GM19468 (cell line): ENCODE results near the gene BCAR3.
"Not testable (repeated sequence)": the region's sequence is repeated elsewhere in the genome, so short reads cannot be mapped to it uniquely, and the experiment has no call there.

Experiments
- ATAC-seq: cut with Tn5 transposase; IDR thresholded peaks from one replicate; pipeline ENCODE4 v1.9.1; 2021; ENCODE audit warnings: mild to moderate bottlenecking, moderate library complexity, moderate number of reproducible peaks; ENCODE audit not compliant: unreplicated experiment; ENCODE audit errors: extremely low read depth

The BCAR3 gene

DNA sequence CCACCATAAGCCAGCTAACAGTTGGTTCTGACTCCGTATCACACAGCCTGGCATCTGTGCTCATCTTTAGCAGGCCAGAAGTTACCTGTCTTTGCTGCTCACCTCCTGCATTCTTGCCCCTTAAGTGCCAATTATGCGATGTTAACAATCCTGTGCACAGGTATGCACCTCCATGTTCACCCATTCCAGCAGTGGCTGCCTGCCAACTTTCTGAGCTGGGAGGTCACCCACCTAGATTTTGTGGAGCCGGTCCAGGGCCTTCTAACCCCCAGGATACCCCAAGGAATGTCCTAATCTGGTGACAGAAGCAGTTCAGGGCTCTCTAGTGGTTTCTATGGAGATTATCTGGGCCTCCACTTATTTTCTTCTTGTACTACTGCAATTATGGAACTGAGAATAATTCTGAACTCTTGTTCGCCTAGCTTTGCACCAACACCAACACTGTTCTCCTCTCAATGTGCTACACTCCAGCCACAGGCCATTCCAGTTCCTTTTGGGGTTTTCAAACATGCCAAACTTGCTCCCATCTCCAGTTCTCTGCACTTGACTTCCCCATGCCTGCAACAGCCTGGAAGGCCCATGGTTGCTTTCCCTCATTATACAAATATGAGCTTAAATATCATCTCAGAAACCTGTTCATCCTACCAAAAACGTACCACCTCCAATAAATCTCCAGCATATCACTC is 9.0 kb downstream of the BCAR3 start:
- ATAC-seq = no peak

DNA sequence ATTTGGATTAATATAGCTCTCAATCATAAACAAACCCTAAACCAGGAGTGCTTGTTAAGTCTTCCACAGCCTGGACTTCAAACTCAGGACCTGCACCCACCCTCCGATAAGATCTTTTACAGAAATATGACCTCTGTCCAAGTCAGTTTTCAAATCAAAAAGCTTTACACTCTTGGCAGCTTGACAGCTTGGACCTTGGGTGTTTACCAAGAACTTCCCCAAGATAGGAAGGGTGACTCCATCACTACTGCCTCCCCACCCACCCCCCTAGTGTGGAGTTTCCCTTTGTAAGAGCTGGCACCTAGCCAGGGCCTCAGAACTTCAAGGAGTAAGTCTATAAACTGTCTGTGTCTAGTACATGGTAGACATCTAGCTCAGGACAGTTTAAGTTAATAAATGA is 9.6 kb downstream of the BCAR3 start:
- no peak for ATAC-seq

DNA sequence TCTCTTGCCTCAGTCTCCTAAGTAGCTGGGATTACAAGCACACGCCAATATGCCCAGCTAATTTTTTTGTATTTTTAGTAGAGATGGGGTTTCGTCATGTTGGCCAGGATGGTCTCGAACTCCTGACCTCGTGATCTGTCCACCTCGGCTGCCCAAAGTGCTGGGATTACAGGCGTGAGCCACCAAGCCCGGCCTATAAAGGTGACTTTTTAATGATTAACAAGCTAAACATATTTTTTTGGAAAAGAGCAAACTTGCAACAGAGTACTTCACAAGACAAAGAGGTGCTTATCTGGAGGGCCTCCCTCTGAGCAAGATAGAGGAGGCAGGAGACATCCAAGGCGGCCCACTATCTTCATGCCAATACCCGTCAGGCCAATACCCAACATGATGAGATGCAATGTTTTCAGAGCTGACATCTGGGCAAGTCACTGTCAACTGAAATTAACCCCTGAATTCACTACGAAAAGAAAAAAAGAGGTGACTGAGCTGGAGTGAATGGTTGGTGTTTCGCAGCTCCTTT is 10.5 kb downstream of the BCAR3 start:
- no peak for ATAC-seq

DNA sequence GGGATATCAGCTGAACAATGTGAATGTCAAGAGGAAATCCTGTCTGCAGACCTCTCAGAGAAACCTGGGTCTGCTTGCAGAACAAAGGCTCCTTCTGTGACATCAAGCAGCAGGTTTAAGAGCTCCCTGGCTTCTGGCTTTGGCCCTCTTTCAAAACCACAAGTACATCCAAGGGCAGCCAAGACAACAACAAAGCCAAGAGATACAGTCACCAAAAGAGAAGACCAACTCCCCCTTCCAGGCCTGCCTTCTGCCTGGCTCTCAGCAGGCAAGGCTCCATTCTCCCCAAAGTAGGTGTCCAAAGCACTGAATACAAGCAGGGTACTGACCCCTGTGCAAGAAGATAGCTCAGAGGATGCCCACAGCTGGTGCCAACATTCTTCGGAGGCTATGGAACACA is 11.5 kb downstream of the BCAR3 start:
- ATAC-seq = no peak

DNA sequence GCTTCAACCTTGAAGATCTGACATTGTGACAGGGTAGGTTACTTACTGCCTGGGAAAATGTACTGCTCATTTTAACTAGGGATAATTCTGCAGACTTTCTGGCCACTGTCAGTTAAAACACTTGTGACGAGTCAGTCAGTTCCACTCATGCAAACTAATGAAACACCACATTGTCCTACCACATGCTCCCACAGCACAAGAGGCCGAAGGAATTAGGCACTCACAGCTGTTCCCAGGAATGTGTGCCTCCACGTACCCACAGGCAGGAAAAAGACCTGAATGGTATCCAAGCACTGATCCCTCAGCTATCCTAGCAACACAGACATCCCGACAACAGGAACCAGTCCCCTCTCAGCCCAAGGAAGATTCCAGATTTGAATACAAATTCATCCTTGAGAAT is 12.3 kb downstream of the BCAR3 start:
- no peak for ATAC-seq

DNA sequence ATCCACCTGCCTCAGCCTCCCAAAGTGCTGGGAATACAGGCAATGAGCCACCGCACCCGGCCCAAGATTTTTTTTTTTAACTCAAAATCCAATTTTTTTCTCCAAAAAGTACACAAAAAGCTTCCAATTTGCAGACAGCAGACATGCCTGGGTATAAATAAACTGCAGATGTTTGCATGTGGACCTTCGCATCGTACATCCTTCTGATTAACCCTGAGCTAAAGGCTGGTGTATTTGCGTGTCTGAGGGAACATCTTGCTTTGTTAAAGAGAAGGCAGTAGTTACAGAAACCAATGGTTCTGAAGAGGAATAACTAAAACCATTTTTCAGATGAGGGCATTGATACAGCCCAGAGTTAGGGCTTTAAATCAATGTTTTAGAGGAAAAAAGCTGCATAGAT is 12.7 kb downstream of the BCAR3 start:
- no peak for ATAC-seq

DNA sequence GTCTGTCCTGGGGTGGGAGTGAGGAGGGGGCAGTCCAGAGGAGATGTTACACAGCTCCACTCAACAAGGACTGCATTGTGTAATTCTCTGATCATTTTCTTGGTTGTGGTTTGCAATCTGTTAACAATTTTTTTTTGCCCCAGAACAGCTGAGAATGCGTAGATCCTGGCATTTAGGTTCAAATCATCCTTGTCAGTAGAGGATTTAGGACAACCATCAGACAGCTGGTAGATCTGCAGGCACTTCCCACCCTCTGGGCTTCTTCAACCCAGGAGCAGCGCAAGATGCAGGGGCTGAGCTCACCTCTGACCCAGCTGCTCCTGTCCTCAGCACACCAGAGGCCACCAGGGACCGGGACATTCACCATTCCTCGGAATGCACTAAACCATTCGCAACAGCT is 13.5 kb downstream of the BCAR3 start:
- no peak for ATAC-seq

DNA sequence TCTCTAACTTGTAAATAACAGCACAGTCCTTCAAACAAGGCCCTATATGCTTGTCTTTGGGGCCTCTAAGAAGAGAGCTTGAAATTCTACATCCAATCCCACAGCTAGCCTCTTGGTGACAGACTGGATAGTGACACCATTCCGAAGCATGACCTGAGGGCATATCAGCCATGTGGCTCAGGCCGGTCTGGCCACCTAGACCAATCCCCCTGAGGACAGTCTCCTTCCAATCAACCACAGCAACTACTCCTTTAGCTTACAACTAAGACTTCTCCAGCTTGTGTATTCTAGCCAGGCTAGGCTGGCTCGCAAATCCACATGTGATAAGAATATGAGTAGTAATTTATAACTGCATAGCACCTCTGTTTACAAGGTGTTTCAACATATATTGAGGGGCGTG is 14.0 kb downstream of the BCAR3 start:
- ATAC-seq = no peak

DNA sequence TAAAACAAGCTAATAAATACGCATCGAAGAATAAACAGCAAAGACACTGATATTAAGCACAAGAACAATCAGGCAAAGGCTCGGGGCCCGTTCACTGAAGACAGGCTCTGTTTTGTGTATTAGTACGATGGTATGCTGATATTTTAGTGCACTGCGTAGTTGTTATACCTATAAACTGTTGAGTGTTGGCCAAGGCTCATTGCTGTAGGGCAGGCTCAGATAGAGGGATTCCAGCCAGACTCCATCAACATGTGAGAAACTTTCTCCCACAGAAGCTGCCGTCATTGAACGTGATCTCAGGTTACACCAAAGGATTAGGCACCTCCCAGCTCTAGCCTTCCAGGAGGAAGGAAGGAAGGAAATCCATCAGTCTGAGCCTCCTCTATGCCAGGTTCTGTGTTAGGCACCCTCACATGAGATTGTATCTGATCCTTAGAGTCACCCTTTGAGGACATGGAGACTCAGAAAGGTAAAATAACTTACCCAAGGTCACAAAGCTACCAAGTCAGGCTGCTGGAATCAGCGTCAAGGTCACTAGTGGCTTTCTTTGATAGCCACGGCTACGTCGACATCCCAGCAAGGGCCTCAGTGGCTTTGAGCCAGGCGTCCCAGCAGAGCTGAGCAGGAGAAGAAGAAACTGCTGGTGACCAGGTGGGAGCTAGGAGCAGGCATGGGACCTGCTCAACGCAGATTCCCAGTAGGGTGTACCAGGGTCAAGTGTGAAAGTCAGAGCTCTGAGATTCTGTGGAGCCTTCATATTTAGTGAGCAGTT is 14.8 kb downstream of the BCAR3 start:
- no peak for ATAC-seq

DNA sequence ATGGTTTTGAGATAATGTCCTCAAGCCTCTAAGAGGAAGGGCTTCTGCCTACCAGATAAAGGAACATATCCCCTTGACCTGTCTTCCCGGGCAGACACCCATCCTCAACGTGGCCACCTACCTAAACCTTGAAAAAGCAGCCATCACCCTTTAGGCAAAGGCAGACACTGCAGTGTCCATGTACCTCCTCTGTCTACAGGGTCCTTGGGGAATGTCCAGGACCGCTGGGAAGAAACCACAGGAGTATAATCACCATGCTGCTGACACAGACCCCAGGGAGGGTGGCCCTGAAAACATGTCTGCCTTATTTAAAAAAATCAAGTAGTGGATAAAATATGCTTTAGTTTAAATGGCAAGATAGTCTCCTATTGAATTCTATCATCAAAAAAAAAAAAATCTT is 16.6 kb downstream of the BCAR3 start:
- no peak for ATAC-seq

DNA sequence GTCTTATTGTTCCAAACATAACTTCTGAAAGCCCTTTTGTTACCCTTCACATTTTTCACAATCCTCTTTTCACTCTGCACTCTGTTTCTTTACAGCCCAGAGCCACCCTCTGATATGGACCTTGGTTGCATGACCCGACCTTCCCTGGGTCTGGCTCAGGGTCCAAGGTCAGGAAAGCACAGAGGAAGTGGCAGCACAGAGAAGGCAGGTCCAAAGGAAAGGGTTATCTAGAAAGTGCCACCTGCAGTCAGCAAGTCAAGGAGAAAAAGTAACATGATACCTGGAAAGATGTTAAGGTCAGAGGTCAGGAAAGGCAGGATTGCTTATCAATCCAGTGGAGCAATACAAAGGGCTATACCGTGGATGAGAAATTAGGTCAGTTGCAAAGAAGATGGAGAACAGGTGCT is 18.4 kb downstream of the BCAR3 start:
- no peak for ATAC-seq

DNA sequence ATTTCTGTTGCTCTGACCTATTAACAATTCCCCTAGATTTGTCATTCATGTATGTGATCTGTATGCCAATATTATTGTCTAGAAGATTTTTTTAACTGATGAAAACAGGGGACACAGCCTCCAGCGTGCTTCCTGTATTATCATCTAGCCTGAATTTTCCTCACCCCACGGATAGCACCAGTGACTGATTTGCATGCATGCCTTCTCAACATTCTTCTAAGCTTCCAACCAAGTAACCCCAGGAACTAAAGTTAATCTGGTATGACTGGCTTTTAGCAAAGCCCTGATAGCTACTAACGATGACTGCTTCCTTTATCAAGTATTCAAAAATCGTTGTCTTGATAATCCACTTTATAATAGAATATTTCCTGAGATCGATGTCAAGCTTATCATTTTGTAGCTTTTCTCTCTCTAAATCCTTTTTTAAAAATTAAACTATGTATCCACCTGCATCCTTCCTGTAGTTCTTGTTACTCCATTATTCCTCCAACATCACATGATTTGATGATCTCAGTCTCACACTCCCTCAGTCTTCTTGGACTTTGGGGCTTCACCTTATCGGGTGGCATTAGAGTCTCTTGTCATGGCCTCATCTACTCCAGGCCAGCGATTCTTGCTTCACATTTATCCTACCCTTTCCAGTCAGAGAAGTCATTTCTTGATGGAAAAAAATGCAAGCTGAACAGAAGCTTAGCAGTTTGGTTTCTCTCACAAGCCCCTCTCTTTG is 19.0 kb downstream of the BCAR3 start:
- no peak for ATAC-seq

DNA sequence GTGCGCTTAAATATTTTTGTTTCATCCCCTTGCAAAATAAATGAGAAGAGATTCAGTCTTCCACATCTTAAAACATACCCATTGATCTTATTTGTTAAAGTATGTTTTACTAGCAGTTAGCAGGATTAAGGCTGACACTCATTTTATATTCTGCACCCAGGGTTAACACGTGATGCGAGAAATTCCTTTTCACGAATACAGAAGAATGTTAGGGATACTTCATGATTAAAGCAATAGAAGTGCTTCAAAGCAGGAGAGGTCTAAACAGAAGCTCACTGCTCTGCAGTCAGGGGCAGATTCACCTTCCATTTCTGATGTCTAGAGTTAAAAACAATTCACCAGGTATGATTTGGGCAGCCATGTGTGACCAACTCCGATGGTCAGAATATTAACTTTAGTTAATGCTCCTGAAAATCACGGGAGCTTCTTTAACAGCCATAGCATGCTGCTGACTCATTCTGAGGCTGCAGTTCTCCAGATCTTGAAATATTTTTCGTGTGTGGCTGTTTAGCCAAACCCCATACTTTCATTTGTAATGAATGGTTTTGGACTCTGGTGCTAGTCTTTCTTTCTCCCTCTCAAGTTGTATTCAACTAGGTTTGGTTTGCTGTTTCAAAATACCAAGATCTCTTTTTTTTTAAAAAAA is 19.7 kb downstream of the BCAR3 start:
- ATAC-seq = no peak

DNA sequence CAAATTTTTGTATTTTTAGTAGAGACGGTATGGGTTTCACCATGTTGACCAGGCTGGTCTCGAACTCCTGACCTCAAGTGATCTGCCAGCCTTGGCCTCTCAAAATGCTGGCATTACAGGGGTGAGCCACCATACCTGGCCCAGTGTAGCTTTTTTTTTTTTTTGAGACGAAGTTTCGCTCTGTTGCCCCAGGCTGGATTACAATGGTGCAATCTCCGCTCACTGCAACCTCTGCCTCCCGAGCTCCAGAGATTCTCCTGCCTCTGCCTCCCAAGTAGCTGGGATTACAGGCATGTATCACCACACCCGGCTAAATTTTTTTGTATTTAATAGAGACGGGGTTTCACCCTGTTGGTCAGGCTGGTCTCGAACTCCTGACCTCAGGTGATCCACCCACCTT is 20.3 kb downstream of the BCAR3 start:
- not testable (repeated sequence) for ATAC-seq

DNA sequence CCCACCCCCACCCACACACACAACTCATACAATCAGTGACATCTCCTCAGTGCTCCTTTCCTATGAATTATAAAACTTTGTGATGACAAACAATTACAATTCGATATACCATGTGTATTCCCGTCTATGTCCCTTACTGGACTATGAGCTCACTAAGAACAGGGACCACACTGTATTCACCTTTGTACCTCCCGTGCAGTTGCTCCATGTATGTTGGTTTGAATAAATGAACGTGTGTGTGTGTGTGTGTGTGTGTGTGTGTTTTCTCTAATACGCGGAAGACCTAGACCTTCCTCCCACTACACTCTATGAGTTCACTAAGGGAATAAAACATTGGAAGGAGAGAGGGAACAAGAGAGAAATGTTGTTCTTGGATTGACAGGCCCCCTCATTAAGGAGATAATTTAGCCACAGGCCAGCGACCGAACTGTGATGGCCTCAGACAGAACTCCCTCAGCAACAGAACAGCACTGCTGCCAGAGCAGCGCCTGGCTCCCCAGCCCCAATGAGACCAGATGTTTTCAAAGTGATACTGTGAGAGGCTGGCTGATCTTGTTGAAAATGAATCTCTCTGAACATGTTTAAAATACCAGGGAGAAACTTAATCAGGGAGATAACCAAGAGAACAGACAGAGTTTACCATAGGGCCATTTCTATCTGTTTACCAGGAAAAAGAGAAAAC is 21.7 kb downstream of the BCAR3 start:
- no peak for ATAC-seq

DNA sequence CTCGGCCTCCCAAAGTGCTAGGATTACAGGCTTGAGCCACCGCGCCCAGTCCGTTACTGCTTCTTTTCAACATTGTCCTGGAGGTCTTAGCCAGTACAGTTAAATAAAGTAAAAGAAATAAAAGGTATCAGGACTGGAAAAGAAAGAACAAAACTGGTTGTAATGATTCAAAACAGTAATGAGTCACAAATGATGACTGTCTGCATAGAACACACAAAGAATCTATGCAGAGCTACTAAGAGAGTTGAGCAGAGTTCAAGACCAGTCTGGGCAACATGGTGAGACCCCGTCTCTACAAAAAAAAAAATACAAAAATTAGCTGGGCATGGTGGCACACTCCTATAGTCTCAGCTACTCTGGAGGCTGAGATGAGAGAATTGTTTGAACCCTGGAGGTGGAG is 23.4 kb downstream of the BCAR3 start:
- ATAC-seq = no peak

DNA sequence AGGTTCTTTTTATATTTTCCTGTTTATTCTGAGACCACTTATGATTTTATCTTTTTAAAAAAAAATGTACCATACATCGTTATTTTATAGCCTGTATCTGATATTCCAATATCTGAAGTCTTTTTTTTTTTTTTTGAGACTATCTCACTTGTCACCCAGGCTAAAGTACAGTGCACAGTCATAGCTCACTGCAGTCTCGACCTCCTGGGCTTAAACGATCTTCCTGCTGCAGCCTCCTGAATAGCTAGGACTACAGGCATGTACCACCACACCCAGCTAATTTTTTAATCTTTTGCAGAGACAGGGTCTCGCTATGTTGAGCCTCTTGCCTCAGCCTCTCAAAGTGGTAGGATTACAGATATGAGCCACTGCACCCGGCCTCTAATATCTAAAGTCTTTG is 25.1 kb downstream of the BCAR3 start:
- ATAC-seq = no peak

DNA sequence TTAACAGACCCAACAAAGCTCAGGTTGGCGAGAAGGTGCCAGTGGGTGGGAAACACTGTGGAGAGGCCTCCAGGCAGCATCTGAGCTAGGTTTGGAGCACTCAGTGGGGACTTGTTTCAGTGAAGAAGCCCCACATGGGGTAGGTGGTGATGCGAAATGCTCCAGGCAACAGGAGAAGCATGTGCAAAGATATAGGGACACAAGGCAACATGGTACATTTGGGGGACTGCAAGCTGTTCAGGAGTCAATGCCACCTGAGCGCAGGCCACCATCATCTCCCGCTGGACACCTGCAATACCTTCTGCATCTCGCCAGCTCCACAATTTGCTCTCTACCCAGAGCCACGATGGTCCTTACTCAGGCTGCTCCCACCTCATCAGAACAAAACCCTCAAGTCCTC is 28.0 kb downstream of the BCAR3 start:
- no peak for ATAC-seq

DNA sequence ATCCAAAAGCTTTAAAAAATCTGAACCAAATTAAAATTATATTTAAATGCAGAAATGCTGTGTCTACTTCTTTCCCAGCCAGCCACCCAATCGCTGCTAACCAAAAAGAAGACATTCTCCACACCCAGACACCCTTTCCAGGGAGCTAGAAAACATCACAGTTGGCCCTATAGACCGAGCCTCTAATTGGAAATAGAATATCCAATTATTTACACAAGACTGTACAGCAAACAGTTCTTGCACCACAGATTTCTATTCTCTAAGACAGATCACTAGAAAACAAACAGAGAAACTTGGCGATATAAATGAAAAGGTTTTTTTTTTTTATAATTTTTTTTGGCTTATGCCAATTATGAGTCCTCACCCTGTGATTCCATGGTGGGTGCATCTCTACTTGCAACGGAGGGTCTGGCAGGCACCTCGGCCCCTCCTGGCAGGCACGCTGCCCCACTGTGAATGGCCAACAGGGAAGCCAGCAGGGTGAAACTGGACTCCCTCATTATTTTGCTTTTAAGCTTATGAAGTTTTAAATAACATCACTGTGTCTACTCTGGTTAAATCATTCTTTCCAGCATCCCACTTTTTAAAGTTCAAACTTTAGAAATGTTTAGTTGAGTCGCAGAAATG is 29.2 kb downstream of the BCAR3 start:
- ATAC-seq = no peak

DNA sequence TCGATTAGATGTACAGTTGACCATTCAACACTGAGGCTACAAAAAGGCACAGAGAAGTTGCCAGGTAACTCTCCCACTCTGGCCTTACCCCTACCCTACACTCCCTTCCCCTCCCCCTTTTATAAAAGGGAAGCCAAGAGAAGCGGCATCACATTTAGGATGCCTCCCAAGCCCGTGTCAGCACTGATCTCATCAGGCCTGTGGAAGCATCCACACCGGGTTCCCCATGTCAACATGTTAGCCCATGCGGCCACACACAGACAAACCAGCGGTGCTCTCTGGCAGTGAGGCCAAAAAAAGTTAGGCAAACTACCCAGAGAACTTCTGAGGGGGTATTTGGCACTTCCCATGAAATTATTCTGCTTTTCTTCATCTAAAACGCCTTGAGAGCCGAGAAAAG is 29.9 kb downstream of the BCAR3 start:
- no peak for ATAC-seq
